H9 (cell line): ENCODE measurements around the gene THSD4. TPM values are rescaled to one million over a fixed set of nuclear protein-coding genes. Genes with fewer than 3 reads are reported as not detected.

Source experiments
- DNase-seq: peaks from one replicate; pipeline ENCODE4 v3.0.0-alpha.2; 2017
- H2AFZ ChIP-seq: one replicate; pipeline ENCODE4 v1.6.1; 2013; ENCODE audit warnings: mild to moderate bottlenecking, low read length, control low read depth, moderate library complexity
- H2AK5ac ChIP-seq: 2 replicates; pipeline ENCODE4 v1.6.1; 2013; ENCODE audit warnings: low read length, control low read depth, mixed read lengths; ENCODE audit not compliant: insufficient read length
- H2BK120ac ChIP-seq: one replicate; pipeline ENCODE4 v1.6.1; 2013; ENCODE audit warnings: low read depth, mild to moderate bottlenecking, low read length, control low read depth, inconsistent platforms; ENCODE audit not compliant: poor library complexity, severe bottlenecking
- H2BK12ac ChIP-seq: 2 replicates; pipeline ENCODE4 v1.6.1; 2013; ENCODE audit warnings: low read length, control low read depth, mixed read lengths, low read depth; ENCODE audit not compliant: insufficient read length
- H2BK15ac ChIP-seq: 2 replicates; pipeline ENCODE4 v1.6.1; 2013; ENCODE audit warnings: low read depth, low read length, control low read depth
- H2BK20ac ChIP-seq: one replicate; pipeline ENCODE4 v1.6.1; 2013; ENCODE audit warnings: low read depth, mild to moderate bottlenecking, low read length, control low read depth, inconsistent platforms; ENCODE audit not compliant: poor library complexity, severe bottlenecking
- H2BK5ac ChIP-seq: 2 replicates; pipeline ENCODE4 v1.6.1; 2013; ENCODE audit warnings: low read length, control low read depth, mixed read lengths; ENCODE audit not compliant: insufficient read length
- H3K14ac ChIP-seq: 2 replicates; pipeline ENCODE4 v1.6.1; 2013; ENCODE audit warnings: low read length, control low read depth; ENCODE audit not compliant: insufficient read depth
- H3K18ac ChIP-seq: 2 replicates; pipeline ENCODE4 v1.6.1; 2013; ENCODE audit warnings: low read depth, mild to moderate bottlenecking, mixed read lengths, low read length, control low read depth; ENCODE audit not compliant: insufficient read length
- H3K23ac ChIP-seq: 2 replicates; pipeline ENCODE4 v1.6.1; 2013; ENCODE audit warnings: low read length, control low read depth, mixed read lengths, low read depth; ENCODE audit not compliant: insufficient read length
- H3K23me2 ChIP-seq: 2 replicates; pipeline ENCODE4 v1.6.1; 2013; ENCODE audit warnings: low read depth, mild to moderate bottlenecking, mixed read lengths, low read length, control low read depth; ENCODE audit not compliant: insufficient read length, poor library complexity, severe bottlenecking
- H3K27ac ChIP-seq: 2 replicates; pipeline ENCODE4 v1.5.1; 2013; ENCODE audit warnings: low read length, control low read depth, mixed read lengths, low read depth; ENCODE audit not compliant: insufficient read length
- H3K27me3 ChIP-seq: 2 replicates; pipeline ENCODE4 v1.6.1; 2013; ENCODE audit warnings: low read length, control low read depth, inconsistent platforms; ENCODE audit not compliant: insufficient read depth
- H3K4ac ChIP-seq: 2 replicates; pipeline ENCODE4 v1.6.1; 2013; ENCODE audit warnings: low read depth, mild to moderate bottlenecking, control low read depth, inconsistent platforms, low read length, moderate library complexity
- H3K4me1 ChIP-seq: 2 replicates; pipeline ENCODE4 v1.6.1; 2013; ENCODE audit warnings: low read length, control low read depth, inconsistent platforms; ENCODE audit not compliant: insufficient read depth
- H3K4me2 ChIP-seq: 2 replicates; pipeline ENCODE4 v1.6.1; 2013; ENCODE audit warnings: low read length, control low read depth, mixed read lengths; ENCODE audit not compliant: insufficient read length, insufficient read depth
- H3K56ac ChIP-seq: 2 replicates; pipeline ENCODE4 v1.6.1; 2013; ENCODE audit warnings: low read depth, mild to moderate bottlenecking, mixed read lengths, low read length, control low read depth; ENCODE audit not compliant: insufficient read length
- H3K79me1 ChIP-seq: 2 replicates; pipeline ENCODE4 v1.6.1; 2013; ENCODE audit warnings: low read depth, mild to moderate bottlenecking, moderate library complexity, low read length, control low read depth, inconsistent platforms; ENCODE audit not compliant: insufficient read depth, poor library complexity, severe bottlenecking
- H3K79me2 ChIP-seq: 2 replicates; pipeline ENCODE4 v1.6.1; 2013; ENCODE audit warnings: low read length, control low read depth, inconsistent platforms; ENCODE audit not compliant: insufficient read depth
- H3K9ac ChIP-seq: 2 replicates; pipeline ENCODE4 v1.6.1; 2013; ENCODE audit warnings: low read length, control low read depth, mixed read lengths; ENCODE audit not compliant: insufficient read length; ENCODE audit errors: extremely low read depth
- H3K9me3 ChIP-seq: one replicate; pipeline ENCODE4 v1.6.1; 2013; ENCODE audit warnings: low read depth, low read length, inconsistent platforms; ENCODE audit not compliant: control insufficient read depth
- H3T11ph ChIP-seq: one replicate; pipeline ENCODE4 v1.6.1; 2013; ENCODE audit warnings: mild to moderate bottlenecking, low read length, control low read depth, inconsistent platforms
- H4K20me1 ChIP-seq: one replicate; pipeline ENCODE4 v1.6.1; 2013; ENCODE audit not compliant: control insufficient read depth, insufficient read length, insufficient read depth
- H4K5ac ChIP-seq: 2 replicates; pipeline ENCODE4 v1.6.1; 2013; ENCODE audit warnings: low read depth, mild to moderate bottlenecking, mixed read lengths, low read length, control low read depth; ENCODE audit not compliant: insufficient read length
- H4K8ac ChIP-seq: replicated peaks from 2 replicates; pipeline ENCODE4 v1.6.1; 2013; ENCODE audit warnings: low read length, control low read depth, mixed read lengths, low read depth; ENCODE audit not compliant: insufficient read length
- H4K91ac ChIP-seq: 2 replicates; pipeline ENCODE4 v1.6.1; 2013; ENCODE audit warnings: low read depth, mild to moderate bottlenecking, moderate library complexity, mixed read lengths, low read length, control low read depth; ENCODE audit not compliant: insufficient read length
- H3K27ac Mint-ChIP-seq, 3 experiments: 2 replicates in 2 of 3; 3 replicates in 1 of 3; pipeline ENCODE4 v1.8.0; 2020 to 2021; ENCODE audit warnings: mixed read lengths in 3 of 3, mild to moderate bottlenecking in 1 of 3, moderate library complexity in 1 of 3
- H3K27me3 Mint-ChIP-seq: 2 replicates; pipeline ENCODE4 v1.8.0; 2021; ENCODE audit warnings: low read depth, mild to moderate bottlenecking, moderate library complexity, mixed read lengths
- H3K36me3 Mint-ChIP-seq, 3 experiments: 2 replicates in 2 of 3; 3 replicates in 1 of 3; pipeline ENCODE4 v1.8.0; 2020 to 2021; ENCODE audit warnings: low read depth in 3 of 3, mixed read lengths in 3 of 3; ENCODE audit not compliant: insufficient read depth in 1 of 3
- H3K4me1 Mint-ChIP-seq, 2 experiments: 2 replicates each; pipeline ENCODE4 v1.8.0; 2020; ENCODE audit warnings: mixed read lengths in 2 of 2
- H3K4me3 Mint-ChIP-seq, 2 experiments: 2 replicates in 1 of 2; 3 replicates in 1 of 2; pipeline ENCODE4 v1.8.0; 2020 to 2021; ENCODE audit warnings: mild to moderate bottlenecking in 2 of 2, mixed read lengths in 2 of 2, moderate library complexity in 1 of 2
- H3K9me3 Mint-ChIP-seq, 2 experiments: 2 replicates in 1 of 2; 3 replicates in 1 of 2; pipeline ENCODE4 v1.8.0; 2020; ENCODE audit warnings: mild to moderate bottlenecking in 2 of 2, mixed read lengths in 2 of 2, moderate library complexity in 1 of 2
- WGBS: extraction: QIAGEN DNeasy Blood & Tissue Kit; methylation state at CpG from one replicate; pipeline ENCODE4 v1.1.7; 2013; ENCODE audit warnings: missing lambda C conversion rate, low lambda C conversion rate, mixed read lengths; ENCODE audit not compliant: insufficient read length; ENCODE audit errors: extremely low coverage; 5-methylcytosine and 5-hydroxymethylcytosine counted together
- total RNA-seq: library from RNA; stranded (reverse); gene quantifications from 2 replicates; pipeline ENCODE4 v1.2.1, GENCODE V29; 2021
- TF ChIP-seq, protein P1 (sequence below): fragments of 200-600 bp; sonication (generic); conservative IDR thresholded peaks from 3 replicates; pipeline ENCODE4 v1.8.0; 2021; ENCODE audit warnings: antibody characterized with exemption, mild to moderate bottlenecking

THSD4 gene
- total RNA-seq, 1 experiment from 2014 or later: 5.5 TPM

DNA sequence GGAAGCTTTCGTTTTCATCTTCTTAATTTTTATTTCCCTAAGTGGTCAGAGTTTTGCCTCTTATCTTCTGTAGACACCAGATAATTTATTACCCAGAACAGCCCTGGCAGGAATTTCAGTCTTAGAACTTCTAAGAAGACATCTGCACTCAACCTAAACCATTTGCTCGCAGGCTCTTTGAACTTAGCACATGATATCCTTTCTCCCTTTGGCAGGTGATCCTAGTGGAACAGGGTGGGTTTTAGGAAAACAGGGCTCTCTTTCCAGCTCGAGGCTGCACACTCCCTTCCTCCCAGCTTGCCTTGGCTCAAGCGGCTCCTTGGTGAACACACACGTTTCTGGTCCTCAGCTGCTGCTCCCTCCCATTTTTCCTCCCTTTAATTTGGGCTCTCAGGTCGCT, 116.5 kb downstream of the THSD4 start:
- no peak overlapping the region for H2AFZ ChIP-seq
- H4K5ac ChIP-seq: no peak overlapping the region
- no peaks in the 10 kb centered on the region for H3K9me3 Mint-ChIP-seq
- no peaks in the 10 kb centered on the region for H3K36me3 Mint-ChIP-seq
- H3K79me2 ChIP-seq: no peaks in the 10 kb centered on the region
- no peak overlapping the region for H3K56ac ChIP-seq
- no peak overlapping the region for H3K4me2 ChIP-seq
- no peak for DNase-seq
- no peaks in the 10 kb centered on the region for H4K20me1 ChIP-seq
- H3K4me3 Mint-ChIP-seq: no peak overlapping the region
- no peak overlapping the region for H3K27ac ChIP-seq
- H3K4ac ChIP-seq: no peak overlapping the region
- peaks cover 1% of the 10 kb centered on the region; the same call in 1 of the 2 replicates for H3K27me3 Mint-ChIP-seq
- no peaks in the 10 kb centered on the region for H3K79me1 ChIP-seq
- H3K4me1 Mint-ChIP-seq: peaks cover 15 to 27% of the 10 kb centered on the region in 2 experiments
- H3K9ac ChIP-seq: no peak overlapping the region
- H3K23ac ChIP-seq: no peak overlapping the region
- H3K27me3 ChIP-seq: no peaks in the 10 kb centered on the region
- no peak overlapping the region for H3T11ph ChIP-seq
- no peaks in the 10 kb centered on the region for H3K9me3 ChIP-seq
- H3K14ac ChIP-seq: no peak overlapping the region
- no peak overlapping the region for H3K27ac Mint-ChIP-seq
- no peak overlapping the region for H3K18ac ChIP-seq
- no peak overlapping the region for H4K8ac ChIP-seq
- no peak overlapping the region for H2BK120ac ChIP-seq
- TF ChIP-seq, protein P1, sequence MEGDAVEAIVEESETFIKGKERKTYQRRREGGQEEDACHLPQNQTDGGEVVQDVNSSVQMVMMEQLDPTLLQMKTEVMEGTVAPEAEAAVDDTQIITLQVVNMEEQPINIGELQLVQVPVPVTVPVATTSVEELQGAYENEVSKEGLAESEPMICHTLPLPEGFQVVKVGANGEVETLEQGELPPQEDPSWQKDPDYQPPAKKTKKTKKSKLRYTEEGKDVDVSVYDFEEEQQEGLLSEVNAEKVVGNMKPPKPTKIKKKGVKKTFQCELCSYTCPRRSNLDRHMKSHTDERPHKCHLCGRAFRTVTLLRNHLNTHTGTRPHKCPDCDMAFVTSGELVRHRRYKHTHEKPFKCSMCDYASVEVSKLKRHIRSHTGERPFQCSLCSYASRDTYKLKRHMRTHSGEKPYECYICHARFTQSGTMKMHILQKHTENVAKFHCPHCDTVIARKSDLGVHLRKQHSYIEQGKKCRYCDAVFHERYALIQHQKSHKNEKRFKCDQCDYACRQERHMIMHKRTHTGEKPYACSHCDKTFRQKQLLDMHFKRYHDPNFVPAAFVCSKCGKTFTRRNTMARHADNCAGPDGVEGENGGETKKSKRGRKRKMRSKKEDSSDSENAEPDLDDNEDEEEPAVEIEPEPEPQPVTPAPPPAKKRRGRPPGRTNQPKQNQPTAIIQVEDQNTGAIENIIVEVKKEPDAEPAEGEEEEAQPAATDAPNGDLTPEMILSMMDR: no peak
- H2AK5ac ChIP-seq: no peak overlapping the region
- no peaks in the 10 kb centered on the region for H3K4me1 ChIP-seq
- H2BK5ac ChIP-seq: no peak overlapping the region
- no peak overlapping the region for H4K91ac ChIP-seq
- H3K23me2 ChIP-seq: no peaks in the 10 kb centered on the region
- no peak overlapping the region for H2BK15ac ChIP-seq
- no CpG with 5 or more reads among the region's 6 CpGs for WGBS
- H2BK20ac ChIP-seq: no peak overlapping the region
- H2BK12ac ChIP-seq: no peak overlapping the region
